CD14-positive monocyte (primary cell): Measurements from ENCODE around the gene PLA2G4B. TPM values are rescaled to one million over a fixed set of nuclear protein-coding genes. Genes with fewer than 3 reads are reported as not detected.

ENCODE experiments used
- DNase-seq, 3 donors: peaks; one replicate each; pipeline ENCODE4 v3.0.0-alpha.2; 2011 to 2022
- H2AFZ ChIP-seq: 2 replicates; pipeline ENCODE4 v1.6.0; 2012; ENCODE audit warnings: mild to moderate bottlenecking, low read depth, low read length, inconsistent platforms; ENCODE audit not compliant: insufficient read depth, poor library complexity, severe bottlenecking
- H3K27ac ChIP-seq, 2 donors: 1 replicate in 1 of 2; 2 replicates in 1 of 2; pipeline ENCODE4 v1.5.1; 2012 to 2013; ENCODE audit warnings: low read length in 2 of 2, control low read depth in 1 of 2, inconsistent platforms in 1 of 2, low read depth in 1 of 2, mild to moderate bottlenecking in 1 of 2
- H3K27me3 ChIP-seq, 2 donors: one replicate each; pipeline versions ENCODE4 v1.6.0 to v1.6.1; 2011 to 2013; ENCODE audit warnings: low read length in 2 of 2; ENCODE audit not compliant: control insufficient read depth in 2 of 2, insufficient read depth in 2 of 2
- H3K36me3 ChIP-seq, 2 donors: replicated peaks in 1 of 2; 1 replicate in 1 of 2; 2 replicates in 1 of 2; pipeline versions ENCODE4 v1.5.1 to v1.6.1; 2012 to 2013; ENCODE audit warnings: low read length in 2 of 2, control low read depth in 1 of 2, inconsistent platforms in 1 of 2, mild to moderate bottlenecking in 1 of 2; ENCODE audit not compliant: insufficient read depth in 2 of 2, control insufficient read depth in 1 of 2
- H3K4me1 ChIP-seq, 2 donors: 1 replicate in 1 of 2; 2 replicates in 1 of 2; pipeline versions ENCODE4 v1.5.1 to v1.6.1; 2012 to 2013; ENCODE audit warnings: low read length in 2 of 2, control low read depth in 1 of 2, inconsistent platforms in 1 of 2, mild to moderate bottlenecking in 1 of 2, moderate library complexity in 1 of 2; ENCODE audit not compliant: insufficient read depth in 2 of 2, control insufficient read depth in 1 of 2
- H3K4me2 ChIP-seq: replicated peaks from 2 replicates; pipeline ENCODE3; 2012; ENCODE audit warnings: low read length, moderate library complexity, mild to moderate bottlenecking; ENCODE audit not compliant: poor library complexity, severe bottlenecking; ENCODE audit errors: extremely low read depth
- H3K4me3 ChIP-seq, 3 experiments: fragments of 200-600 bp in 1 of 3; sonication (generic) in 1 of 3; replicated peaks in 1 of 3; 1 replicate in 2 of 3; 2 replicates in 1 of 3; pipeline ENCODE4 v1.5.1; 2011 to 2013; ENCODE audit warnings: low read length in 3 of 3, mild to moderate bottlenecking in 3 of 3, control low read depth in 2 of 3, low read depth in 2 of 3, inconsistent platforms in 1 of 3, moderate library complexity in 1 of 3
- H3K79me2 ChIP-seq: 2 replicates; pipeline ENCODE4 v1.6.0; 2012; ENCODE audit warnings: mild to moderate bottlenecking, control low read depth, inconsistent platforms, low read length, moderate library complexity; ENCODE audit not compliant: insufficient read depth
- H3K9ac ChIP-seq: 2 replicates; pipeline ENCODE4 v1.6.0; 2017; ENCODE audit warnings: low read length, mild to moderate bottlenecking; ENCODE audit not compliant: insufficient read depth, poor library complexity, severe bottlenecking
- H3K9me3 ChIP-seq, 2 donors: replicated peaks in 1 of 2; 1 replicate in 1 of 2; 2 replicates in 1 of 2; pipeline versions ENCODE4 v1.5.1 to v1.6.1; 2012 to 2013; ENCODE audit warnings: low read length in 2 of 2, control low read depth in 1 of 2; ENCODE audit not compliant: control insufficient read depth in 1 of 2, insufficient read depth in 1 of 2
- H4K20me1 ChIP-seq: 2 replicates; pipeline ENCODE4 v1.6.0; 2012; ENCODE audit warnings: mild to moderate bottlenecking, low read length, control low read depth, moderate library complexity; ENCODE audit not compliant: insufficient read depth
- H3K27ac Mint-ChIP-seq, 7 donors: one replicate each; pipeline ENCODE4 v1.8.0; 2020; ENCODE audit warnings: mild to moderate bottlenecking in 7 of 7, mixed read lengths in 7 of 7, moderate library complexity in 6 of 7, inconsistent platforms in 2 of 7
- H3K27me3 Mint-ChIP-seq, 3 donors: one replicate each; pipeline ENCODE4 v1.8.0; 2021 to 2022; ENCODE audit warnings: low read depth in 3 of 3, mild to moderate bottlenecking in 3 of 3, mixed read lengths in 3 of 3, moderate library complexity in 3 of 3, inconsistent platforms in 1 of 3
- H3K36me3 Mint-ChIP-seq, 2 donors: one replicate each; pipeline ENCODE4 v1.8.0; 2020; ENCODE audit warnings: mixed read lengths in 2 of 2, inconsistent platforms in 1 of 2, mild to moderate bottlenecking in 1 of 2
- H3K4me1 Mint-ChIP-seq: one replicate; pipeline ENCODE4 v1.8.0; 2020; ENCODE audit warnings: mild to moderate bottlenecking, mixed read lengths
- H3K4me3 Mint-ChIP-seq, 2 donors: one replicate each; pipeline ENCODE4 v1.8.0; 2020; ENCODE audit warnings: mild to moderate bottlenecking in 2 of 2, mixed read lengths in 2 of 2, moderate library complexity in 1 of 2
- H3K9me3 Mint-ChIP-seq, 7 donors: one replicate each; pipeline ENCODE4 v1.8.0; 2020 to 2022; ENCODE audit warnings: mixed read lengths in 7 of 7, mild to moderate bottlenecking in 6 of 7, moderate library complexity in 6 of 7, inconsistent platforms in 2 of 7
- CTCF ChIP-seq: fragments of 200-600 bp; IDR thresholded peaks from one replicate; pipeline ENCODE4 v1.8.0; 2022; ENCODE audit warnings: antibody characterized with exemption, mild to moderate bottlenecking
- WGBS: methylation state at CpG from one replicate; pipeline ENCODE4 v1.1.5; 2013; ENCODE audit warnings: missing lambda C conversion rate; ENCODE audit not compliant: insufficient coverage; 5-methylcytosine and 5-hydroxymethylcytosine counted together
- intact Hi-C, 2 donors: fragments of 100-400 bp; cut with micrococcal nuclease; formaldehyde crosslinking; loops; one replicate each; pipeline versions ENCODE4 v1.15.0 to v1.15.1; 2023
- polyA plus RNA-seq, 3 donors: library from polyadenylated mRNA; depleted of rRNA in 1 of 3; unstranded in 2 of 3; stranded (reverse) in 1 of 3; fragments of 300-500 nt in 2 of 3; fragments of >200 nt in 1 of 3; fragmentation: Illumina TruSeq in 2 of 3; gene quantifications; 1 replicate in 2 of 3; 2 replicates in 1 of 3; pipeline ENCODE4 v1.2.3, GENCODE V29; 2012 to 2021

The PLA2G4B gene
- polyA plus RNA-seq, 3 donors, result 0.31 to 32.1 (median 1.6) TPM

GRCh38 chr15:41866872-41867579, 28.4 kb downstream of the PLA2G4B start:
- no peak for DNase-seq
- WGBS, result 92% methylated on average over 25 of the region's 25 CpGs
- H3K4me3 ChIP-seq, result no peak overlapping the region
- H3K9me3 ChIP-seq, result no peaks in the 10 kb centered on the region
- H3K4me1 ChIP-seq, result no peaks in the 10 kb centered on the region
- no peak overlapping the region for H3K4me3 Mint-ChIP-seq
- peaks cover 0 to 5% (median 3%) of the 10 kb centered on the region in 3 donors for H3K27me3 Mint-ChIP-seq
- no peaks in the 10 kb centered on the region for H3K4me1 Mint-ChIP-seq
- no peak overlapping the region for H3K9ac ChIP-seq
- H3K36me3 ChIP-seq, result no peaks in the 10 kb centered on the region
- H3K9me3 Mint-ChIP-seq, result no peaks in the 10 kb centered on the region
- TF ChIP-seq CTCF, result no peak
- H2AFZ ChIP-seq, result no peak overlapping the region
- H3K27ac Mint-ChIP-seq, result no peak overlapping the region
- no peak overlapping the region for H3K27ac ChIP-seq
- no peaks in the 10 kb centered on the region for H3K27me3 ChIP-seq
- no peaks in the 10 kb centered on the region for H4K20me1 ChIP-seq
- no peaks in the 10 kb centered on the region for H3K79me2 ChIP-seq
- intact Hi-C loops, result no loop called here
- H3K4me2 ChIP-seq, result no peak overlapping the region
- H3K36me3 Mint-ChIP-seq, result no peaks in the 10 kb centered on the region

GRCh38 chr15:41868321-41868720, 29.7 kb downstream of the PLA2G4B start:
- Histone ChIP-seq H3K4me3 (no peak overlapping the region), H3K4me1 (no peaks in the 10 kb centered on the region), H3K79me2 (no peaks in the 10 kb centered on the region), H3K27ac (no peak overlapping the region), H3K27me3 (no peaks in the 10 kb centered on the region), H3K4me2 (no peak overlapping the region), H3K9me3 (no peaks in the 10 kb centered on the region), H4K20me1 (no peaks in the 10 kb centered on the region), H3K36me3 (no peaks in the 10 kb centered on the region), H3K9ac (no peak overlapping the region), H2AFZ (no peak overlapping the region)
- peaks cover 5 to 7% (median 5%) of the 10 kb centered on the region in 3 donors for H3K27me3 Mint-ChIP-seq
- no peaks in the 10 kb centered on the region for H3K4me1 Mint-ChIP-seq
- 96% methylated on average over 15 of the region's 15 CpGs for WGBS
- DNase-seq, result no peak
- no peak for TF ChIP-seq CTCF
- intact Hi-C loops, result no loop called here
- no peak overlapping the region for H3K4me3 Mint-ChIP-seq
- H3K36me3 Mint-ChIP-seq, result no peaks in the 10 kb centered on the region
- H3K9me3 Mint-ChIP-seq, result no peaks in the 10 kb centered on the region
- no peak overlapping the region for H3K27ac Mint-ChIP-seq
